ENCODE results near the gene C21orf91.

The C21orf91 gene

GRCh38 chr21:17797967-17798366 is 21.2 kb downstream of the C21orf91 start:
- DNase-seq (ENCODE audit: low read depth in 2 of 2): no peak

- DNase-seq (ENCODE audit: low read depth in 2 of 2): no peak
These were observed 22.7 kb downstream of the C21orf91 start for GRCh38 chr21:17796503-17796902.

- DNase-seq (ENCODE audit: low read depth in 2 of 2): no peak
These were observed 23.1 kb downstream of the C21orf91 start for GRCh38 chr21:17796037-17796403.

GRCh38 chr21:17795146-17796036 is 23.8 kb downstream of the C21orf91 start:
- DNase-seq (ENCODE audit: low read depth in 2 of 2): no peak

- DNase-seq (ENCODE audit: low read depth in 2 of 2): no peak
These were observed 24.5 kb downstream of the C21orf91 start for GRCh38 chr21:17794518-17795145.

- no peak for DNase-seq (ENCODE audit: low read depth in 2 of 2)
These were observed 25.7 kb downstream of the C21orf91 start for GRCh38 chr21:17793246-17794123.

- no peak for DNase-seq (ENCODE audit: low read depth in 2 of 2)
These were observed 29.5 kb downstream of the C21orf91 start for GRCh38 chr21:17789656-17790055.

GRCh38 chr21:17789069-17789468 is 30.1 kb downstream of the C21orf91 start:
- no peak for DNase-seq (ENCODE audit: low read depth in 2 of 2)

- no peak for DNase-seq (ENCODE audit: low read depth in 2 of 2)
These were observed 32.3 kb downstream of the C21orf91 start for GRCh38 chr21:17786851-17787181.

- DNase-seq (ENCODE audit: low read depth in 2 of 2): no peak
These were observed 32.9 kb downstream of the C21orf91 start for GRCh38 chr21:17786071-17786850.

- no peak for DNase-seq (ENCODE audit: low read depth in 2 of 2)
These were observed 33.8 kb downstream of the C21orf91 start for GRCh38 chr21:17785403-17785788.

- DNase-seq (ENCODE audit: low read depth in 2 of 2): no peak
These were observed 34.4 kb downstream of the C21orf91 start for GRCh38 chr21:17784604-17785402.

- no peak for DNase-seq (ENCODE audit: low read depth in 2 of 2)
These were observed 35.0 kb downstream of the C21orf91 start for GRCh38 chr21:17784180-17784598.

GRCh38 chr21:17783481-17784179 is 35.5 kb downstream of the C21orf91 start:
- DNase-seq (ENCODE audit: low read depth in 2 of 2): no peak

GRCh38 chr21:17783003-17783402 is 36.2 kb downstream of the C21orf91 start:
- DNase-seq (ENCODE audit: low read depth in 2 of 2): no peak

GRCh38 chr21:17782051-17782450 is 37.1 kb downstream of the C21orf91 start:
- no peak for DNase-seq (ENCODE audit: low read depth in 2 of 2)

- no peak for DNase-seq (ENCODE audit: low read depth in 2 of 2)
These were observed 37.6 kb downstream of the C21orf91 start for GRCh38 chr21:17781524-17781923.

GRCh38 chr21:17780539-17780938 is 38.6 kb downstream of the C21orf91 start:
- no peak for DNase-seq (ENCODE audit: low read depth in 2 of 2)

GRCh38 chr21:17779980-17780379 is 39.2 kb downstream of the C21orf91 start:
- DNase-seq (ENCODE audit: low read depth in 2 of 2): no peak

- no peak for DNase-seq (ENCODE audit: low read depth in 2 of 2)
These were observed 39.7 kb downstream of the C21orf91 start for GRCh38 chr21:17779496-17779895.

Data from stimulated activated CD4-positive, alpha-beta T cell treated with anti-CD3 and anti-CD28 coated beads, Interleukin-1b, Interleukin-23, amount 100 ng/mL, for 4 hours (primary cell).